LNCAP (cell line): Measurements from ENCODE around the gene SLC2A1.

Source experiments
- CTCF ChIP-seq: fragments of 450-650 bp; IDR thresholded peaks from 2 replicates; pipeline ENCODE4 v1.5.1; 2017; ENCODE audit warnings: mild to moderate bottlenecking

SLC2A1 gene

GRCh38 chr1:42947965-42948732 is 10.5 kb downstream of the SLC2A1 start:
- no peak for TF ChIP-seq CTCF

- TF ChIP-seq CTCF = no peak
These were observed 11.6 kb downstream of the SLC2A1 start for GRCh38 chr1:42947117-42947516.

- no peak for TF ChIP-seq CTCF
These were observed 12.4 kb downstream of the SLC2A1 start for GRCh38 chr1:42946120-42946898.

- no peak for TF ChIP-seq CTCF
These were observed 13.5 kb downstream of the SLC2A1 start for GRCh38 chr1:42945164-42945563.

GRCh38 chr1:42944246-42944928 is 14.3 kb downstream of the SLC2A1 start:
- no peak for TF ChIP-seq CTCF

- no peak for TF ChIP-seq CTCF
These were observed 14.9 kb downstream of the SLC2A1 start for GRCh38 chr1:42943728-42944127.

GRCh38 chr1:42943166-42943565 is 15.5 kb downstream of the SLC2A1 start:
- TF ChIP-seq CTCF = no peak
